ENCODE data around the gene ANKRD13C. TPM values are rescaled to one million over a fixed set of nuclear protein-coding genes. Genes with fewer than 3 reads are reported as not detected.

Gene ANKRD13C
- total and polyA plus RNA-seq, 9 donors: 12.9 to 26.6 (median 17.4) TPM

DNA sequence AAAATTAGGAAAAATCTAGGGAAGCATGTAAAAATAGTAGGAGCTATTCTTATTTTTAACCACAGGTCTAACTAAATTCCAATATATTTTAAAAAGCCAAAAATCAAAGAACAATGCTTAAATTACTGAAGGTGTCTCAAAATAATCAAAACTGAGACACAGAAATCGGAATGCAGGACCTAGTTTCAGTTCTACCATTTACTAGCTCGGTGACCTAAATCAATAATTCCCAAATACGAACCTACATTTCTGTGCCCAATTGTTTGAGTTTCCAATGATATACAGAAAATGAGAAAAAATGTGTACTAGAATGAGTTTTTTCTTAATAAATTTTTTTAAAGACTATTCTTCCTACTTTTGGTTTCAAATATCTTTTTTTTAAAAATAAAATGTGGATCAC is 37.4 kb downstream of the ANKRD13C start:
- WGBS (ENCODE audit: insufficient coverage): no CpG with 5 or more reads among the region's 3 CpGs
- DNase-seq: no peak
- no peak overlapping the region for H3K27ac ChIP-seq (ENCODE audit: low read length)
- H3K36me3 ChIP-seq (ENCODE audit: control insufficient read depth, insufficient read depth, low read length): peaks cover 2% of the 10 kb centered on the region
- no peak overlapping the region for H3K4me3 ChIP-seq (ENCODE audit: low read length)
- no peaks in the 10 kb centered on the region for H3K4me1 ChIP-seq (ENCODE audit: control insufficient read depth, insufficient read depth, low read length)
- H3K9me3 ChIP-seq (replicated peaks; ENCODE audit: control insufficient read depth, low read depth, low read length): no peaks in the 10 kb centered on the region
- H3K27me3 ChIP-seq (ENCODE audit: control insufficient read depth, insufficient read depth, low read length): no peaks in the 10 kb centered on the region

DNA sequence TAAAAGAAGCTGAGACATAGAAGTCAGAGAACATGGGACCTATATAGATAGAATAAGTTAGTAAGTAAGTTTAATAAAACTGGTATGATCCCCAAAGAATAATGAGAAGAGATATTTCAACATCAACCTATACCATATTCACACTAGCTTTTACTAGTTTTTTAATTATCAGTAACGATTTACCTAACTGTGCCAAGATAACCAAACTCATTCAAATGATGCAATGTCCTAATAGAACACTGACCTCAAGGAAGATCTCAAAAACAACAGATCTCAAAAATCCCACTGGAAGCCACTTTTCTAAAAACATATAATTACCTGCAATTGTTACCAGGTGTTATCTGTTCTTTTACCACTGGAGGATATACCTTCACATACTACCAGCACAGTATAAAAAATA is 38.7 kb downstream of the ANKRD13C start:
- H3K4me3 ChIP-seq (ENCODE audit: low read length): no peak overlapping the region
- no peaks in the 10 kb centered on the region for H3K9me3 ChIP-seq (replicated peaks; ENCODE audit: control insufficient read depth, low read depth, low read length)
- no peaks in the 10 kb centered on the region for H3K27me3 ChIP-seq (ENCODE audit: control insufficient read depth, insufficient read depth, low read length)
- H3K27ac ChIP-seq (ENCODE audit: low read length): no peak overlapping the region
- H3K36me3 ChIP-seq (ENCODE audit: control insufficient read depth, insufficient read depth, low read length): peaks cover 2% of the 10 kb centered on the region
- WGBS (ENCODE audit: insufficient coverage): 80% methylated on average over 1 of the region's 1 CpG
- H3K4me1 ChIP-seq (ENCODE audit: control insufficient read depth, insufficient read depth, low read length): no peaks in the 10 kb centered on the region
- DNase-seq: no peak

DNA sequence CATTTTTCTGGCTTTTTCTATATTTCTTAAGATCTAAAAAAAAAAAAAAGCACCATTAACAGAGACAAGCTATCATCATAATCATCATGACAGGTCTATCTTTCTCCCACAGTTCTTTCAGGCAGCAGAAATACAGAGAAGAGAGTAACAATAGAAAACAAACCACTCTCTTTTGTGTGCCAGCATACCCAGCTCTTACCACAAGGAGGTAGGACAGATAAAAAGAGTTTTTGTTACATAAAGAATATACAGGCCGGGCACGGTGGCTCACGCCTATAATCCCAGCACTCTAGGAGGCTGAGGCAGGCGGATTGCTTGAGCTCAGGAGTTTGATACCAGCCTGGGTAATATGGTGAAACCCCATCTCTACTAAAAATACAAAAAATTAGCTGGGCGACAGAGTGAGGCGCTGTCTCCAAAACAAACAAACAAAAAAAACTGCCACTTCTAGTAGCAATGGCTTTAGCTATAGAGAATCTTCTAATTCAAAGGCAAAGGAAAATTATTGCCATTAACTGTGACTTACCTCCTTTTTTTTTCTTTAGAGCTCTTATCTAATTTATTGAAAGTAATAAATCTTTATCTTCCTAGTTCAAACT is 39.7 kb downstream of the ANKRD13C start:
- no peak for DNase-seq
- Histone ChIP-seq H3K27me3 (ENCODE audit: control insufficient read depth, insufficient read depth, low read length) (no peaks in the 10 kb centered on the region), H3K4me3 (ENCODE audit: low read length) (no peak overlapping the region), H3K9me3 (replicated peaks; ENCODE audit: control insufficient read depth, low read depth, low read length) (no peaks in the 10 kb centered on the region), H3K27ac (ENCODE audit: low read length) (no peak overlapping the region), H3K36me3 (ENCODE audit: control insufficient read depth, insufficient read depth, low read length) (no peaks in the 10 kb centered on the region), H3K4me1 (ENCODE audit: control insufficient read depth, insufficient read depth, low read length) (no peaks in the 10 kb centered on the region)
- no CpG with 5 or more reads among the region's 6 CpGs for WGBS (ENCODE audit: insufficient coverage)

DNA sequence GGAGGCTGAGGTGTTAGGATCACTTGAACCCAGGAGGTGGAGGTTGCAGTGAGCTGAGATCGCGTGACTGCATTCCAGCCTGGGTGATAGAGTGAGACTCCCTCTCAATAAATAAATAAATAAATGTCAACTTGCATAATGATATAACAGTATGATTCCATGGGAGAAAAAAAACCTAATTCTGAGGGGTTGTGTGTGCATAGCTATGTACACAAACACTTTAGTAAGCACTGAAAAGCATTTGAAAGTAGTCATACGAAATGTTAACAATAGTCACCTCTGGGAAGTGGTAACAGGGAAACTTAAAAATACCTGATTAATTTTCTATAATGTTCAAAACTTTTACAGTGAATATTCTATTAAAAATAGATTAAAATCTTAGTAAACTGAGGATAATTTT is 43.2 kb downstream of the ANKRD13C start:
- DNase-seq: no peak
- Histone ChIP-seq H3K9me3 (replicated peaks; ENCODE audit: control insufficient read depth, low read depth, low read length) (no peaks in the 10 kb centered on the region), H3K4me1 (ENCODE audit: control insufficient read depth, insufficient read depth, low read length) (no peaks in the 10 kb centered on the region), H3K36me3 (ENCODE audit: control insufficient read depth, insufficient read depth, low read length) (peaks cover 3% of the 10 kb centered on the region), H3K27me3 (ENCODE audit: control insufficient read depth, insufficient read depth, low read length) (no peaks in the 10 kb centered on the region), H3K4me3 (ENCODE audit: low read length) (no peak overlapping the region), H3K27ac (ENCODE audit: low read length) (no peak overlapping the region)
- WGBS (ENCODE audit: insufficient coverage): no CpG with 5 or more reads among the region's 3 CpGs

DNA sequence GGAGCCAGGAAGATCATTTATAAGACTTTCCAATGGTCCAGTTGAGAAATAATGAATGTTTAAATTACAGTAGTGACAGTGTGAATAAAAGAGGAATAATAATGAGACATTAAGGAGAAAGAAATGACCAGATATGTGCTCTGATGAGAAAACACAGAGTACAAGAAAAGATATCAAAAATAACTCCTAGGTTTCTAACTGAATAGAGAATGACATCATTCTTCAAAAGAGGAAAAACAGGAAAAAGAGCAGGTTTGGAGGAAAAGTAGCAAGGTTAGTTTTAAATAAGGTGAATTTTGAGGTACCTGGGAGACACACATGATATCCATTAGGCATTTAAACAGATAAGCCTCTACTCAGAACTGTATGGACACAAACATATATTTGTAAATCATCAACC is 55.0 kb downstream of the ANKRD13C start:
- DNase-seq: no peak
- peaks cover 11% of the 10 kb centered on the region for H3K36me3 ChIP-seq (ENCODE audit: control insufficient read depth, insufficient read depth, low read length)
- H3K27me3 ChIP-seq (ENCODE audit: control insufficient read depth, insufficient read depth, low read length): no peaks in the 10 kb centered on the region
- H3K27ac ChIP-seq (ENCODE audit: low read length): no peak overlapping the region
- no peaks in the 10 kb centered on the region for H3K9me3 ChIP-seq (replicated peaks; ENCODE audit: control insufficient read depth, low read depth, low read length)
- no peaks in the 10 kb centered on the region for H3K4me1 ChIP-seq (ENCODE audit: control insufficient read depth, insufficient read depth, low read length)
- H3K4me3 ChIP-seq (ENCODE audit: low read length): no peak overlapping the region

DNA sequence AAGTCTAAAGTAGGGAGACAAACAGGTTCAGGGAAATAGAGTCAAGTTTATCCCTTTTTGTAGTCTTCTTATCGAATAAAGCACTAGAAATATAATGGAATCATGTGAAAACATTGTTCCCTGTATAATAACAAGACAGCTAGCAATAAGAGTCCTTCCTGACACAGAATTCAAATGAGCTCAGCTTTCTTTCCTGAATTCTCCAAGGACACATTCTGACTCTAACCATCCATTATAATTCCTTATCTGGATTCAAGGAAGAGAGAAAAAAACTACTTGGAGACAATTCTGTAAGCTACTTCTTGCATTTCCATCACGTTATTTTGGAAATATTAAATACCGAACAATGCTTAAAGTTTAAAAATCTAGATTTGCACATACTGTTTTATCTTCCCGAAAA is 58.8 kb downstream of the ANKRD13C start:
- Histone ChIP-seq H3K36me3 (ENCODE audit: control insufficient read depth, insufficient read depth, low read length) (peaks cover 16% of the 10 kb centered on the region), H3K4me3 (ENCODE audit: low read length) (no peak overlapping the region), H3K27ac (ENCODE audit: low read length) (no peak overlapping the region), H3K4me1 (ENCODE audit: control insufficient read depth, insufficient read depth, low read length) (no peaks in the 10 kb centered on the region), H3K27me3 (ENCODE audit: control insufficient read depth, insufficient read depth, low read length) (no peaks in the 10 kb centered on the region), H3K9me3 (replicated peaks; ENCODE audit: control insufficient read depth, low read depth, low read length) (no peaks in the 10 kb centered on the region)
- no peak for DNase-seq
- no CpG with 5 or more reads among the region's 4 CpGs for WGBS (ENCODE audit: insufficient coverage)

DNA sequence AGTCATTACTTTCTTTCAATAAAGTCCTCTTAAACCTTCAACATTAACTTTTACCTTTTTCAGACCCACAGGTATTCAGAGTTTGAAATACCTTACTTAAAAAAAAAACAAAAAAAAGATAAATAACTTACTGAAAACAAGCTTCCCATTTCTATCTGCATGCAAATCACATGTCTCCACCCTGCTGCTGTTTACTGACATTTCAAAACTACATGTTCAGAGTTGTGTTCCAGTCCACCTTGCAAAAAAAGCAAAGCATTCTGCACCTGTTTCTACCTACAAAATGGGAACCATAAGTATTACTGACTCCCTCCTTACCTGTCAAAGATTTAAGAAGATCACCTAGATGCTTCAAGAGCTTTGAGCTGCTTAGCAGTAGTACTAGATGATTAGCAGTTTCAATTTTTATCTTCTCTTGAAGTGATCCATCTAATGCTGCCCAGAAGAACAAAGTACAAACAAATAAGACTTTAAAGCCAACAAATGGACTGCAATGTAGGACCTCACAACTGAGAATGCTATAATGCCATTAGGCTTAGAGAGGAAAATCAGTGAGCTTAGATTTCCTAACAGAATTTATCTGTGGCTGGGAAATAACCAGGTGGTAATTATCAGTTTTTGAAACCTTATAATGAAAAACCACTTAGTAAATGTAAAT is 61.2 kb downstream of the ANKRD13C start:
- DNase-seq: no peak
- Histone ChIP-seq H3K4me1 (ENCODE audit: control insufficient read depth, insufficient read depth, low read length) (no peaks in the 10 kb centered on the region), H3K4me3 (ENCODE audit: low read length) (no peak overlapping the region), H3K27me3 (ENCODE audit: control insufficient read depth, insufficient read depth, low read length) (no peaks in the 10 kb centered on the region), H3K36me3 (ENCODE audit: control insufficient read depth, insufficient read depth, low read length) (peaks cover 22% of the 10 kb centered on the region), H3K9me3 (replicated peaks; ENCODE audit: control insufficient read depth, low read depth, low read length) (no peaks in the 10 kb centered on the region), H3K27ac (ENCODE audit: low read length) (no peak overlapping the region)

DNA sequence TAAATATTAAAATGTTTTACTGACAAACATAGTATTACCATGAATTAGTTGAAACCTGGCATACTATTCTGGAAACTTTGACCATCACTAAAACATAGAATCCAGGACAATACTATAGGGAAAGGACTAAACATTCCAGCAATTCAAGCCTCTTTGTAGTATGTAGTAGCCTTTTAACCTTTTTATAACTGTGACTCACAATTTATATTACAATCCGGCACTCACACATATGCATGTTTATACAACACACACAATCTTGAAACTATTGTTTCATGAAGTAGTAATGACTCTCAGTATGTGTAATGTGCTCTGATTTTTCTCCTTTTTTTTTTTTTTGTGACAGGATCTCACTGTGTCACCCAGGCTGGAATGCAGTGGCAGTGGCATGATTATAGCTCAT is 64.3 kb downstream of the ANKRD13C start:
- Histone ChIP-seq H3K4me1 (ENCODE audit: control insufficient read depth, insufficient read depth, low read length) (no peaks in the 10 kb centered on the region), H3K27me3 (ENCODE audit: control insufficient read depth, insufficient read depth, low read length) (no peaks in the 10 kb centered on the region), H3K36me3 (ENCODE audit: control insufficient read depth, insufficient read depth, low read length) (peaks cover 22% of the 10 kb centered on the region), H3K4me3 (ENCODE audit: low read length) (no peak overlapping the region), H3K9me3 (replicated peaks; ENCODE audit: control insufficient read depth, low read depth, low read length) (no peaks in the 10 kb centered on the region), H3K27ac (ENCODE audit: low read length) (no peak overlapping the region)
- WGBS (ENCODE audit: insufficient coverage): no CpG with 5 or more reads among the region's 1 CpG
- peak; percentile 60 for DNase-seq

DNA sequence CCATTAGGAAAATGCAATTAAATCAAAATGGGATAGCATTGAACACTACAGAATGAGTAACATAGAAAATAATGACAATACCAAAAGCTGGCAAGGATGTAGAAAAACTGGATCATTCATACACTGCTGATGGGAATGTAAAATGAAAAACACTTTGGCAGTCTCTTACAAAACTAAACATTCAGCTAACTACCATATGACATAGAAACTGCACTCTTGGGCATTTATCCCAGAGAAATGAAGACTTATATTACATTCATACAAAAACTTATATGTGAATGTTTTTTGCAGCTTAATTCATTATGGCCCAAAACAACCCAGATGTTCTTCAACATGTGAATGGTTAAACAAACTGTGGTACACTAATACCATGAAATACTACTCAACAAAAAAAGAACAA is 66.4 kb downstream of the ANKRD13C start:
- peak; percentile 56 for DNase-seq
- Histone ChIP-seq H3K4me1 (ENCODE audit: control insufficient read depth, insufficient read depth, low read length) (no peaks in the 10 kb centered on the region), H3K9me3 (replicated peaks; ENCODE audit: control insufficient read depth, low read depth, low read length) (no peaks in the 10 kb centered on the region), H3K4me3 (ENCODE audit: low read length) (no peak overlapping the region), H3K27ac (ENCODE audit: low read length) (no peak overlapping the region), H3K36me3 (ENCODE audit: control insufficient read depth, insufficient read depth, low read length) (peaks cover 14% of the 10 kb centered on the region), H3K27me3 (ENCODE audit: control insufficient read depth, insufficient read depth, low read length) (no peaks in the 10 kb centered on the region)

DNA sequence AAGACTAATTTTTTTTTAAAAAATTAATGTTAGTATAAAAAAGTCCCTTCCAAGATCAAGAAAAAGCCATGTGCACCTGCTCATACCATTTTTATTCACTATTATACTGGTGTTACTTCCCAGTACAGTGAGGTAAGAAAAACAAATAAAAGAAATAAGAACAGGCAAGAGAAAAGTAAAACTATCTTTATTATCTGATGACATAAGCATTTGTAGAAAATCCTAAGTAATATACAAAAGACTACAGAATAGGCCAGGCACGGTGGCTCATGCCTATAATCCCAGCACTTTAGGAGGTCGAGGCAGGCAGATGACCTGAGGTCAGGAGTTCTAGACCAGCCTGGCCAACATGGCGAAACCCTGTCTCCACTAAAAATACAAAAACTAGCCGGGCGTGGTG is 68.1 kb downstream of the ANKRD13C start:
- Histone ChIP-seq H3K9me3 (replicated peaks; ENCODE audit: control insufficient read depth, low read depth, low read length) (no peaks in the 10 kb centered on the region), H3K36me3 (ENCODE audit: control insufficient read depth, insufficient read depth, low read length) (peaks cover 14% of the 10 kb centered on the region), H3K27ac (ENCODE audit: low read length) (no peak overlapping the region), H3K4me1 (ENCODE audit: control insufficient read depth, insufficient read depth, low read length) (no peaks in the 10 kb centered on the region), H3K27me3 (ENCODE audit: control insufficient read depth, insufficient read depth, low read length) (no peaks in the 10 kb centered on the region), H3K4me3 (ENCODE audit: low read length) (no peak overlapping the region)
- DNase-seq: no peak
- 93% methylated on average over 3 of the region's 5 CpGs for WGBS (ENCODE audit: insufficient coverage)

DNA sequence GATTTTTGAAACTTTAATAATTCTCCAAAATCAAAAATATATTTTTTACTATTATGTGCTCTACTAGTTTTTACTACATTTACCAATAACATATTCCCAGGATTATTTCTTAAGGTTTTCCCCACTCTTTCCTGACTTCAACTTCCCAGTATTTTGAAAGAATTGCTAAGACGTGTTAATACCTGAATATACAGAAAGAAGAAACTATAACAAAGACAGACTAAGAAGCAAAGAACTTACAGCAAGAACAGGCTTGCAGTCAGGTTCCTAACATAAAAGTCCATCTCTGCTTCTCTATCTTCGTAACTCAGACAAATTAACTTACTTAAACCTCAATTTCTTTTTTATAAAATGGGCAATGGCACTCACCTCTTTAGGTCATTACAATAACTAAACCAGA is 70.2 kb downstream of the ANKRD13C start:
- H3K4me1 ChIP-seq (ENCODE audit: control insufficient read depth, insufficient read depth, low read length): no peaks in the 10 kb centered on the region
- DNase-seq: no peak
- H3K27me3 ChIP-seq (ENCODE audit: control insufficient read depth, insufficient read depth, low read length): no peaks in the 10 kb centered on the region
- WGBS (ENCODE audit: insufficient coverage): no CpG with 5 or more reads among the region's 2 CpGs
- peaks cover 3% of the 10 kb centered on the region for H3K36me3 ChIP-seq (ENCODE audit: control insufficient read depth, insufficient read depth, low read length)
- no peak overlapping the region for H3K4me3 ChIP-seq (ENCODE audit: low read length)
- H3K9me3 ChIP-seq (replicated peaks; ENCODE audit: control insufficient read depth, low read depth, low read length): no peaks in the 10 kb centered on the region
- no peak overlapping the region for H3K27ac ChIP-seq (ENCODE audit: low read length)
